K562 (cell line): ENCODE measurements around the gene SRBD1. TPM values are rescaled to one million over a fixed set of nuclear protein-coding genes. Genes with fewer than 3 reads are reported as not detected.
A peak's percentile ranks its signal among the peaks of the same experiment; 100 is the strongest.

Source experiments
- EGR1 ChIP-seq: fragments of 450-650 bp; conservative IDR thresholded peaks from 2 replicates; pipeline ENCODE4 v1.6.1; 2017; ENCODE audit warnings: mild to moderate bottlenecking
- POU5F1 ChIP-seq: fragments of 150-350 bp; IDR thresholded peaks from 2 replicates; pipeline ENCODE4 v1.6.1; 2014; ENCODE audit warnings: borderline replicate concordance, low read length, low read depth, mild to moderate bottlenecking; ENCODE audit not compliant: partially characterized antibody
- RAD21 ChIP-seq, 2 experiments: fragments of 250-450 bp in 1 of 2; fragments of 450-650 bp in 1 of 2; sonication (Bioruptor Pico) in 1 of 2; formaldehyde crosslinking in 1 of 2; IDR thresholded peaks in 1 of 2; conservative IDR thresholded peaks in 1 of 2; 2 replicates each; pipeline versions ENCODE4 v1.4.0 to v1.8.0; 2020 to 2022; ENCODE audit warnings: mild to moderate bottlenecking in 2 of 2, moderate library complexity in 1 of 2
- ZEB2 ChIP-seq: fragments of 450-650 bp; IDR thresholded peaks from 2 replicates; pipeline ENCODE4 v1.6.1; 2016
- ZNF165 ChIP-seq: fragments of 250-450 bp; sonication (Bioruptor Pico); IDR thresholded peaks from 2 replicates; pipeline ENCODE4 v1.4.0; 2020; ENCODE audit warnings: borderline replicate concordance
- polyA plus RNA-seq, 8 experiments: library from polyadenylated mRNA; depleted of rRNA in 4 of 8; stranded (reverse) in 5 of 8; unstranded in 3 of 8; fragments of >200 nt; fragmentation: Nextera tagmentation in 2 of 8; fragmentation: Illumina TruSeq in 1 of 8; extraction: Ambion mirVana in 2 of 8; extraction: Trizol in 1 of 8; gene quantifications; 2 replicates each; pipeline versions ENCODE4 v1.2.1 to v1.2.3, GENCODE V29; 2011 to 2014; ENCODE audit warnings: inconsistent platforms in 1 of 8, missing spikeins in 1 of 8
- total RNA-seq, 7 experiments: library from RNA; depleted of rRNA in 6 of 7; stranded (reverse); fragments of >200 nt in 6 of 7; fragmentation: Illumina TruSeq in 2 of 7; extraction: Trizol in 2 of 7; gene quantifications; 2 replicates each; pipeline versions ENCODE4 v1.2.1 to v1.2.3, GENCODE V29; 2011 to 2021; ENCODE audit warnings: low replicate concordance in 1 of 7
- TF ChIP-seq, protein P1 (sequence below): fragments of 450-650 bp; IDR thresholded peaks from 2 replicates; pipeline ENCODE4 v1.6.1; 2016; ENCODE audit warnings: low read depth

The SRBD1 gene
- total and polyA plus RNA-seq, 9 of the 15 experiments (the other 6 are each of a cell fraction or from before 2014, with no cell fraction given) = 6.9 to 23.2 (median 14.7) TPM

DNA sequence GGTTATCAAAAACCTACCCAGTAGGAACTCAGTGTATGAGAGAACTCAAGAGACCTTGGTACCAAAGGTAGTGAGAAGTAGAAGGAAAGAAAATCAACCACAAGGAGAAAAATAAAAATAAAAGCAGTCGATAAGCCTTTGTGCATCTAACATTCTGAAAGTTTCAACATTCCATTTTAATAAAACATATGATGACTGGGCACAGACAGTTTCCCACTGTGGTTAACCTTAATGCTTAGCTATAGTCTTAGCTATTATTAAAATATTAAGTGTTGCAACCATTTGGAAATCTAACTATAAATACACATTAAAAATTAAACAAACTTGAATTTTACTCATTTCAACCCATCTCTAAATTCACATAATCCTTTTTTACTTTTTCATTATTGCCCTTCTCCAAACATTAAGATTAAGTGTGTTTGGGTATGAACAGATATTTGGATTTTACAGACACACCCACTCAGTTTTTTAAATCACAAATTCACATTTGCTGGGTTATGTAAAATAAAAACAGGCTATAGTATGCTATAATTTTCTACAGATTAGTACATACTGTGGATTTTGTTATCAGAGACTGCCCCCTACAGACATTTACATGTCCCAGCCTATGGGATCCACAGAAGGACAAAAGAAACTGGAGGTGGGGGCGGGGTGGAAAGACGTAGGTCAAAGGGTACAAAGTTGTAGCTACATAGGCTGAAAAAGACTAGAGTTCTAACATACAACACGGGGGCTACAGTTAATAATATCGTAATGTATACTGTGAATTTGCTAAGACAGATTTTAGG, 32.8 kb downstream of the SRBD1 start (continued):
- TF ChIP-seq, protein P1, sequence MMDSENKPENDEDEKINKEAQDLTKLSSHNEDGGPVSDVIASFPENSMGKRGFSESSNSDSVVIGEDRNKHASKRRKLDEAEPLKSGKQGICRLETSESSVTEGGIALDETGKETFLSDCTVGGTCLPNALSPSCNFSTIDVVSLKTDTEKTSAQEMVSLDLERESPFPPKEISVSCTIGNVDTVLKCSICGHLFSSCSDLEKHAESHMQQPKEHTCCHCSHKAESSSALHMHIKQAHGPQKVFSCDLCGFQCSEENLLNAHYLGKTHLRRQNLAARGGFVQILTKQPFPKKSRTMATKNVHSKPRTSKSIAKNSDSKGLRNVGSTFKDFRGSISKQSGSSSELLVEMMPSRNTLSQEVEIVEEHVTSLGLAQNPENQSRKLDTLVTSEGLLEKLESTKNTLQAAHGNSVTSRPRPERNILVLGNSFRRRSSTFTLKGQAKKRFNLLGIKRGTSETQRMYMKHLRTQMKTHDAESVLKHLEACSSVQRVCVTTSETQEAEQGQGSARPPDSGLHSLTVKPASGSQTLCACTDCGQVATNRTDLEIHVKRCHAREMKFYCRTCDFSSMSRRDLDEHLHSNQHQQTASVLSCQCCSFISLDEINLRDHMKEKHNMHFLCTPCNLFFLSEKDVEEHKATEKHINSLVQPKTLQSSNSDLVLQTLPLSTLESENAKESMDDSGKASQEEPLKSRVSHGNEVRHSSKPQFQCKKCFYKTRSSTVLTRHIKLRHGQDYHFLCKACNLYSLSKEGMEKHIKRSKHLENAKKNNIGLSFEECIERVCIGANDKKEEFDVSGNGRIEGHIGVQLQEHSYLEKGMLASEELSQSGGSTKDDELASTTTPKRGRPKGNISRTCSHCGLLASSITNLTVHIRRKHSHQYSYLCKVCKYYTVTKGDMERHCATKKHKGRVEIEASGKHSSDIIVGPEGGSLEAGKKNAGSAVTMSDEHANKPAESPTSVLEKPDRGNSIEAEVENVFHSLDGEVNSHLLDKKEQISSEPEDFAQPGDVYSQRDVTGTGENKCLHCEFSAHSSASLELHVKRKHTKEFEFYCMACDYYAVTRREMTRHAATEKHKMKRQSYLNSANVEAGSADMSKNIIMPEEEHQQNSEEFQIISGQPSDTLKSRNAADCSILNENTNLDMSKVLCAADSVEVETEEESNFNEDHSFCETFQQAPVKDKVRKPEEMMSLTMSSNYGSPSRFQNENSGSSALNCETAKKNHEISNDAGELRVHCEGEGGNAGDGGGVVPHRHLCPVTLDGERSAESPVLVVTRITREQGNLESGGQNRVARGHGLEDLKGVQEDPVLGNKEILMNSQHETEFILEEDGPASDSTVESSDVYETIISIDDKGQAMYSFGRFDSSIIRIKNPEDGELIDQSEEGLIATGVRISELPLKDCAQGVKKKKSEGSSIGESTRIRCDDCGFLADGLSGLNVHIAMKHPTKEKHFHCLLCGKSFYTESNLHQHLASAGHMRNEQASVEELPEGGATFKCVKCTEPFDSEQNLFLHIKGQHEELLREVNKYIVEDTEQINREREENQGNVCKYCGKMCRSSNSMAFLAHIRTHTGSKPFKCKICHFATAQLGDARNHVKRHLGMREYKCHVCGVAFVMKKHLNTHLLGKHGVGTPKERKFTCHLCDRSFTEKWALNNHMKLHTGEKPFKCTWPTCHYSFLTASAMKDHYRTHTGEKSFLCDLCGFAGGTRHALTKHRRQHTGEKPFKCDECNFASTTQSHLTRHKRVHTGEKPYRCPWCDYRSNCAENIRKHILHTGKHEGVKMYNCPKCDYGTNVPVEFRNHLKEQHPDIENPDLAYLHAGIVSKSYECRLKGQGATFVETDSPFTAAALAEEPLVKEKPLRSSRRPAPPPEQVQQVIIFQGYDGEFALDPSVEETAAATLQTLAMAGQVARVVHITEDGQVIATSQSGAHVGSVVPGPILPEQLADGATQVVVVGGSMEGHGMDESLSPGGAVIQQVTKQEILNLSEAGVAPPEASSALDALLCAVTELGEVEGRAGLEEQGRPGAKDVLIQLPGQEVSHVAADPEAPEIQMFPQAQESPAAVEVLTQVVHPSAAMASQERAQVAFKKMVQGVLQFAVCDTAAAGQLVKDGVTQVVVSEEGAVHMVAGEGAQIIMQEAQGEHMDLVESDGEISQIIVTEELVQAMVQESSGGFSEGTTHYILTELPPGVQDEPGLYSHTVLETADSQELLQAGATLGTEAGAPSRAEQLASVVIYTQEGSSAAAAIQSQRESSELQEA = peak; percentile 83
- TF ChIP-seq EGR1 (0 out of 2 replicates have a peak, but pooled peaks have one; percentile 14), RAD21 (CRISPR knock-in tag; conservative IDR thresholded peaks at IDR 0.05 in 1 of 2, IDR thresholded peaks at IDR 0.05 in 1 of 2) (peak; percentile 17 to 63; a peak in 2 of 4 replicates), POU5F1 (no peak), ZNF165 (CRISPR knock-in tag) (no peak), ZEB2 (no peak)
- TF ChIP-seq, all 486 proteins: peak for 6
